ENCODE data around the gene GSPT1. TPM values are rescaled to one million over a fixed set of nuclear protein-coding genes. Genes with fewer than 3 reads are reported as not detected.

GSPT1 gene
- total RNA-seq, 1 experiment from 2014 or later: 173 TPM

- Histone ChIP-seq H3K56ac (ENCODE audit: insufficient read length, low read depth, low read length) (no peak overlapping the region), H3K4me2 (ENCODE audit: insufficient read depth, insufficient read length, low read length) (no peak overlapping the region), H2BK120ac (ENCODE audit: low read depth, low read length, poor library complexity, severe bottlenecking) (no peak overlapping the region), H3K4me1 (ENCODE audit: insufficient read depth, low read length) (no peaks in the 10 kb centered on the region), H3K79me1 (ENCODE audit: insufficient read depth, low read depth, low read length, poor library complexity, severe bottlenecking) (no peaks in the 10 kb centered on the region), H2BK15ac (ENCODE audit: low read depth, low read length) (no peak overlapping the region), H4K8ac (replicated peaks; ENCODE audit: insufficient read length, low read depth, low read length) (no peak overlapping the region), H2AK5ac (ENCODE audit: insufficient read length, low read length) (no peak overlapping the region), H3K9me3 (ENCODE audit: control insufficient read depth, low read depth, low read length) (no peaks in the 10 kb centered on the region), H3K4ac (ENCODE audit: low read depth, low read length) (no peak overlapping the region), H2BK5ac (ENCODE audit: insufficient read length, low read length) (no peak overlapping the region), H3K14ac (ENCODE audit: insufficient read depth, low read length) (no peak overlapping the region), H3T11ph (ENCODE audit: low read length) (no peak overlapping the region), H3K18ac (ENCODE audit: insufficient read length, low read depth, low read length) (no peak overlapping the region), H3K23ac (ENCODE audit: insufficient read length, low read depth, low read length) (no peak overlapping the region), H2AFZ (ENCODE audit: low read length) (no peak overlapping the region), H4K5ac (ENCODE audit: insufficient read length, low read depth, low read length) (no peak overlapping the region), H3K9ac (ENCODE audit: extremely low read depth, insufficient read length, low read length) (no peak overlapping the region), H4K91ac (ENCODE audit: insufficient read length, low read depth, low read length) (no peak overlapping the region), H3K79me2 (ENCODE audit: insufficient read depth, low read length) (no peaks in the 10 kb centered on the region), H3K27me3 (ENCODE audit: insufficient read depth, low read length) (no peaks in the 10 kb centered on the region), H3K23me2 (ENCODE audit: insufficient read length, low read depth, low read length, poor library complexity, severe bottlenecking) (no peaks in the 10 kb centered on the region), H2BK12ac (ENCODE audit: insufficient read length, low read depth, low read length) (no peak overlapping the region), H2BK20ac (ENCODE audit: low read depth, low read length, poor library complexity, severe bottlenecking) (no peak overlapping the region), H3K27ac (ENCODE audit: insufficient read length, low read depth, low read length) (peak overlapping the region; percentile 63), H4K20me1 (ENCODE audit: control insufficient read depth, insufficient read depth, insufficient read length) (peaks cover 2% of the 10 kb centered on the region)
- Mint-ChIP-seq H3K9me3 (no peaks in the 10 kb centered on the region; a peak in 1 of 5 replicates), H3K36me3 (ENCODE audit: insufficient read depth in 1 of 3, low read depth in 3 of 3) (peaks cover 27 to 53% (median 45%) of the 10 kb centered on the region in 3 experiments), H3K27me3 (ENCODE audit: low read depth) (no peaks in the 10 kb centered on the region), H3K4me1 (peaks cover 9 to 12% of the 10 kb centered on the region in 2 experiments), H3K4me3 (no peak overlapping the region; a peak in 1 of 5 replicates), H3K27ac (peak overlapping the region; percentile 73 to 94 (median 89))
- no peak for DNase-seq
- no CpG with 5 or more reads among the region's 9 CpGs for WGBS (ENCODE audit: extremely low coverage, insufficient read length, low lambda C conversion rate)
- TF ChIP-seq, protein P1, sequence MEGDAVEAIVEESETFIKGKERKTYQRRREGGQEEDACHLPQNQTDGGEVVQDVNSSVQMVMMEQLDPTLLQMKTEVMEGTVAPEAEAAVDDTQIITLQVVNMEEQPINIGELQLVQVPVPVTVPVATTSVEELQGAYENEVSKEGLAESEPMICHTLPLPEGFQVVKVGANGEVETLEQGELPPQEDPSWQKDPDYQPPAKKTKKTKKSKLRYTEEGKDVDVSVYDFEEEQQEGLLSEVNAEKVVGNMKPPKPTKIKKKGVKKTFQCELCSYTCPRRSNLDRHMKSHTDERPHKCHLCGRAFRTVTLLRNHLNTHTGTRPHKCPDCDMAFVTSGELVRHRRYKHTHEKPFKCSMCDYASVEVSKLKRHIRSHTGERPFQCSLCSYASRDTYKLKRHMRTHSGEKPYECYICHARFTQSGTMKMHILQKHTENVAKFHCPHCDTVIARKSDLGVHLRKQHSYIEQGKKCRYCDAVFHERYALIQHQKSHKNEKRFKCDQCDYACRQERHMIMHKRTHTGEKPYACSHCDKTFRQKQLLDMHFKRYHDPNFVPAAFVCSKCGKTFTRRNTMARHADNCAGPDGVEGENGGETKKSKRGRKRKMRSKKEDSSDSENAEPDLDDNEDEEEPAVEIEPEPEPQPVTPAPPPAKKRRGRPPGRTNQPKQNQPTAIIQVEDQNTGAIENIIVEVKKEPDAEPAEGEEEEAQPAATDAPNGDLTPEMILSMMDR (conservative IDR thresholded peaks at IDR 0.05): no peak
Observed at GRCh38 chr16:11835891-11836649, 79.7 kb downstream of the GSPT1 start.
